Caki2 (cell line): ENCODE measurements around the gene PIP4K2B. TPM values are rescaled to one million over a fixed set of nuclear protein-coding genes. Genes with fewer than 3 reads are reported as not detected.
"Not testable (repeated sequence)": the region's sequence is repeated elsewhere in the genome, so short reads cannot be mapped to it uniquely, and the experiment has no call there.

Source experiments
- DNase-seq: peaks from one replicate; pipeline ENCODE4 v3.0.0-alpha.2; 2015; ENCODE audit warnings: low read depth
- in situ Hi-C: cut with HindIII; loops from 2 replicates; pipeline ENCODE4 v1.10.0; 2016; ENCODE audit warnings: low sequenced_read_pairs, low pct_unique_long_range_greater_than_20kb, mixed read lengths
- total RNA-seq: library from RNA; depleted of rRNA; stranded (reverse); fragments of >200 nt; shearing (Covaris generic); gene quantifications from 2 replicates; pipeline ENCODE4 v1.2.3, GENCODE V29; 2014; ENCODE audit warnings: low replicate concordance; rRNA removed

Gene PIP4K2B
- 50.6 and 89.8 TPM in 2 replicates for total RNA-seq

GRCh38 chr17:38799501-38800236, at the start of gene PIP4K2B:
TSS of gene PIP4K2B (minus strand) at chr17:38799556. CDS start at chr17:38799424, 132 bp downstream.
- peak; percentile 99 for DNase-seq
- in situ Hi-C loops = no loop called here

- in situ Hi-C loops = no loop called here
Measured at GRCh38 chr17:38848557-38848891, 49.2 kb upstream of the PIP4K2B start.

GRCh38 chr17:38844261-38844757, 45.0 kb upstream of the PIP4K2B start:
- in situ Hi-C loops = no loop called here
- DNase-seq = no peak

More at GRCh38 chr17:38848557-38848891, 49.2 kb upstream of the PIP4K2B start:
- no peak for DNase-seq

GRCh38 chr17:38825762-38826247, 26.4 kb upstream of the PIP4K2B start:
- DNase-seq = no peak
- in situ Hi-C loops = no loop called here

GRCh38 chr17:38824899-38825761, 25.8 kb upstream of the PIP4K2B start, which contains the start of gene CWC25:
TSS of gene CWC25 (minus strand) at chr17:38825321. CDS start at chr17:38825183, 138 bp downstream.
- in situ Hi-C loops = no loop called here
- peak; percentile 96 for DNase-seq

GRCh38 chr17:38815576-38816193, 16.3 kb upstream of the PIP4K2B start:
- in situ Hi-C loops = no loop called here
- peak; percentile 86 for DNase-seq

- no peak for DNase-seq
- in situ Hi-C loops = no loop called here
Measured at GRCh38 chr17:38809828-38810227, 10.5 kb upstream of the PIP4K2B start.

GRCh38 chr17:38800237-38800760, 943 bp upstream of the PIP4K2B start:
- in situ Hi-C loops = no loop called here
- DNase-seq = no peak

GRCh38 chr17:38798614-38799500, 499 bp downstream of the PIP4K2B start:
- in situ Hi-C loops = no loop called here
- DNase-seq = peak; percentile 57

GRCh38 chr17:38797828-38798227, 1.5 kb downstream of the PIP4K2B start:
- no peak for DNase-seq
- in situ Hi-C loops = no loop called here

- in situ Hi-C loops = no loop called here
- no peak for DNase-seq
Measured at GRCh38 chr17:38797158-38797490, 2.2 kb downstream of the PIP4K2B start.

GRCh38 chr17:38796451-38797157, 2.8 kb downstream of the PIP4K2B start:
- no peak for DNase-seq
- in situ Hi-C loops = no loop called here

- no peak for DNase-seq
- in situ Hi-C loops = no loop called here
Measured at GRCh38 chr17:38794221-38794620, 5.1 kb downstream of the PIP4K2B start.

- in situ Hi-C loops = no loop called here
- no peak for DNase-seq
Measured at GRCh38 chr17:38791162-38791561, 8.2 kb downstream of the PIP4K2B start.

- in situ Hi-C loops, DNase-seq: not testable (repeated sequence)
Measured at GRCh38 chr17:38790148-38790707, 9.1 kb downstream of the PIP4K2B start.

GRCh38 chr17:38789185-38789584, 10.2 kb downstream of the PIP4K2B start:
- in situ Hi-C loops = no loop called here
- no peak for DNase-seq

GRCh38 chr17:38787999-38788398, 11.4 kb downstream of the PIP4K2B start:
- DNase-seq, in situ Hi-C loops: not testable (repeated sequence)
